IPS-15b (cell line): Measurements from ENCODE around the gene SLC32A1.

Experiments
- H3K27me3 ChIP-seq: one replicate; pipeline ENCODE4 v1.6.1; 2013; ENCODE audit warnings: low read length; ENCODE audit not compliant: control insufficient read depth, insufficient read depth
- H3K36me3 ChIP-seq: one replicate; pipeline ENCODE4 v1.6.1; 2013; ENCODE audit warnings: low read length; ENCODE audit not compliant: control insufficient read depth, insufficient read depth
- H3K4me1 ChIP-seq: one replicate; pipeline ENCODE4 v1.6.1; 2013; ENCODE audit warnings: mild to moderate bottlenecking, low read length; ENCODE audit not compliant: control insufficient read depth, insufficient read depth
- H3K4me3 ChIP-seq: one replicate; pipeline ENCODE4 v1.5.1; 2013; ENCODE audit warnings: low read depth, low read length
- H3K9ac ChIP-seq: one replicate; pipeline ENCODE4 v1.6.1; 2013; ENCODE audit warnings: low read depth, mild to moderate bottlenecking, low read length
- H3K9me3 ChIP-seq: one replicate; pipeline ENCODE4 v1.6.1; 2013; ENCODE audit warnings: mild to moderate bottlenecking, low read length; ENCODE audit not compliant: control insufficient read depth, insufficient read depth

SLC32A1 gene

GRCh38 chr20:38703526-38703925, 20.8 kb upstream of the SLC32A1 start:
- Histone ChIP-seq H3K36me3 (no peaks in the 10 kb centered on the region), H3K9me3 (no peaks in the 10 kb centered on the region), H3K27me3 (peaks cover 13% of the 10 kb centered on the region), H3K4me3 (no peak overlapping the region), H3K4me1 (peaks cover 7% of the 10 kb centered on the region), H3K9ac (no peak overlapping the region)

GRCh38 chr20:38704136-38704535, 20.1 kb upstream of the SLC32A1 start:
- H3K4me1 ChIP-seq: peaks cover 7% of the 10 kb centered on the region
- H3K9ac ChIP-seq: no peak overlapping the region
- no peaks in the 10 kb centered on the region for H3K36me3 ChIP-seq
- peaks cover 11% of the 10 kb centered on the region for H3K27me3 ChIP-seq
- no peak overlapping the region for H3K4me3 ChIP-seq
- no peaks in the 10 kb centered on the region for H3K9me3 ChIP-seq

- Histone ChIP-seq H3K36me3 (no peaks in the 10 kb centered on the region), H3K4me1 (peaks cover 14% of the 10 kb centered on the region), H3K4me3 (no peak overlapping the region), H3K27me3 (peaks cover 8% of the 10 kb centered on the region), H3K9ac (no peak overlapping the region), H3K9me3 (no peaks in the 10 kb centered on the region)
These were observed 17.8 kb upstream of the SLC32A1 start for GRCh38 chr20:38706509-38706908.

GRCh38 chr20:38714308-38714707, 10.0 kb upstream of the SLC32A1 start:
- Histone ChIP-seq H3K4me1 (peaks cover 10% of the 10 kb centered on the region), H3K27me3 (peaks cover 33% of the 10 kb centered on the region), H3K9me3 (no peaks in the 10 kb centered on the region)

GRCh38 chr20:38715646-38716045, 8.6 kb upstream of the SLC32A1 start:
- peaks cover 47% of the 10 kb centered on the region for H3K27me3 ChIP-seq
- H3K9me3 ChIP-seq: no peaks in the 10 kb centered on the region
- H3K36me3 ChIP-seq: no peaks in the 10 kb centered on the region
- no peak overlapping the region for H3K9ac ChIP-seq
- no peak overlapping the region for H3K4me3 ChIP-seq
- peaks cover 8% of the 10 kb centered on the region for H3K4me1 ChIP-seq

More at GRCh38 chr20:38714308-38714707, 10.0 kb upstream of the SLC32A1 start:
- no peak overlapping the region for H3K4me3 ChIP-seq
- H3K36me3 ChIP-seq: no peaks in the 10 kb centered on the region
- H3K9ac ChIP-seq: no peak overlapping the region

GRCh38 chr20:38722683-38723016, 1.6 kb upstream of the SLC32A1 start:
- Histone ChIP-seq H3K27me3 (peaks cover 98% of the 10 kb centered on the region), H3K4me3 (peak overlapping the region; percentile 30)

GRCh38 chr20:38723017-38723847, 1.1 kb upstream of the SLC32A1 start:
- H3K27me3 ChIP-seq: peaks cover 98% of the 10 kb centered on the region
- H3K4me1 ChIP-seq: no peaks in the 10 kb centered on the region

More at GRCh38 chr20:38722683-38723016, 1.6 kb upstream of the SLC32A1 start:
- no peaks in the 10 kb centered on the region for H3K9me3 ChIP-seq
- no peaks in the 10 kb centered on the region for H3K36me3 ChIP-seq
- H3K9ac ChIP-seq: no peak overlapping the region
- H3K4me1 ChIP-seq: no peaks in the 10 kb centered on the region

GRCh38 chr20:38724626-38725147, 401 bp downstream of the SLC32A1 start:
- Histone ChIP-seq H3K36me3 (no peaks in the 10 kb centered on the region), H3K9me3 (no peaks in the 10 kb centered on the region), H3K4me3 (peak overlapping the region; percentile 59), H3K9ac (no peak overlapping the region), H3K27me3 (peaks cover 98% of the 10 kb centered on the region), H3K4me1 (peaks cover 2% of the 10 kb centered on the region)

More at GRCh38 chr20:38723017-38723847, 1.1 kb upstream of the SLC32A1 start:
- peak overlapping the region; percentile 30 for H3K4me3 ChIP-seq
- H3K36me3 ChIP-seq: no peaks in the 10 kb centered on the region
- H3K9me3 ChIP-seq: no peaks in the 10 kb centered on the region
- no peak overlapping the region for H3K9ac ChIP-seq

- peak overlapping the region; percentile 59 for H3K4me3 ChIP-seq
- H3K4me1 ChIP-seq: peaks cover 8% of the 10 kb centered on the region
- no peak overlapping the region for H3K9ac ChIP-seq
- H3K9me3 ChIP-seq: no peaks in the 10 kb centered on the region
- H3K36me3 ChIP-seq: no peaks in the 10 kb centered on the region
- peaks cover 98% of the 10 kb centered on the region for H3K27me3 ChIP-seq
These were observed 1.0 kb downstream of the SLC32A1 start for GRCh38 chr20:38725148-38725901.

- H3K9me3 ChIP-seq: no peaks in the 10 kb centered on the region
- no peak overlapping the region for H3K9ac ChIP-seq
- H3K27me3 ChIP-seq: peaks cover 98% of the 10 kb centered on the region
- H3K4me3 ChIP-seq: peak overlapping the region; percentile 69
- peaks cover 8% of the 10 kb centered on the region for H3K4me1 ChIP-seq
- no peaks in the 10 kb centered on the region for H3K36me3 ChIP-seq
These were observed 1.9 kb downstream of the SLC32A1 start for GRCh38 chr20:38725931-38726803.
